Measurements from ENCODE around the gene OR4L1. TPM values are rescaled to one million over a fixed set of nuclear protein-coding genes. Genes with fewer than 3 reads are reported as not detected.

Gene OR4L1, protein sequence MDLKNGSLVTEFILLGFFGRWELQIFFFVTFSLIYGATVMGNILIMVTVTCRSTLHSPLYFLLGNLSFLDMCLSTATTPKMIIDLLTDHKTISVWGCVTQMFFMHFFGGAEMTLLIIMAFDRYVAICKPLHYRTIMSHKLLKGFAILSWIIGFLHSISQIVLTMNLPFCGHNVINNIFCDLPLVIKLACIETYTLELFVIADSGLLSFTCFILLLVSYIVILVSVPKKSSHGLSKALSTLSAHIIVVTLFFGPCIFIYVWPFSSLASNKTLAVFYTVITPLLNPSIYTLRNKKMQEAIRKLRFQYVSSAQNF
- not detected for total RNA-seq
- polyA plus RNA-seq = not detected

DNA sequence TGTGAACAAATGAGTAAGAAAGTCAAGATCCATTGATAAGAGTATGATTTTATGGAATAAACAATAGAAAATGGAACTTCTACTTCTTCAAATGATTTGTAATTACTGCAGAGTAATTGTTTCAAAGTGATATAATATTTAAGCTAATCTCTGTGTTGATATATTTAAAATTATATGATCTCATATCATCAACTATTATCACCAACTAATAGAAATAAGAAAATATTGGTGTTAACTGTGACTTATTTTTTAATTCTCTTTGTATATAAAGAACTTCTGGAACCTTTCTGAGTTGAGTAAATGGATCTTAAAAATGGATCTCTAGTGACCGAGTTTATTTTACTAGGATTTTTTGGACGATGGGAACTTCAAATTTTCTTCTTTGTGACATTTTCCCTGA is at the start of gene OR4L1:
TSS of gene OR4L1 (plus strand) at position 301 of the 400 bp plus-strand sequence. CDS start at position 301, 0 bp downstream.
- H3K36me3 ChIP-seq = no peaks in the 10 kb centered on the region
- intact Hi-C loops (cut with DNase I) = no loop called here

DNA sequence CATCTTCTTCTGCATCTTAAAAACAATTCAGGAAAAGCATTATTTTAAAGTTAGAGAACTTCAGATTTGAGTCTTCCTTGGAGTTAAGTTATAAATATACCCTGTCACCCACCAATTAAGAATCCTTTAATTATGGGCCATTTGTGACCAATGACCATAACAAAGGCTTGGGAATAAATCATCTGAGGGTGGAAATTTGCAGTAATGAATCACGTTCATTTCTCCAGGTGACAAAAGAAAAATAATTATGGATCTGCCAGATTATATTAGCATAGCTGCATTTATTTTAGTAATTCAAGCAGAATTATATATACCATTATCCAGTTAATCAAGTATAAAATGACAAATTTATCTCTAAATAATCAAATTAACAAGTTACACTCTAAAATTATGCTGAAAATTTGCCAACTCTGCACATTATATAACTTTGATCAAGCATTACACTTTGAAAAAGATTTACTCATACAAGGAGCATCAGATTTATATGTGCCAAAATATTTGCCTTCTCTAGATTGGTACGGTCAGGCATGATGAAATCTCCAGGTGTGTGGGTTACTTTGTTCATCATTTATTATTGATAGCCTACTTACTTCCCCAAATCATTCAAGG is 40.5 kb upstream of the OR4L1 start, which contains the start of gene OR4K14:
TSS of gene OR4K14 (minus strand) at position 51 of the 609 bp plus-strand sequence. CDS start 4,114 bp downstream, outside the sequence.
- H3K4me1 ChIP-seq = no peaks in the 10 kb centered on the region
- intact Hi-C loops (cut with DNase I) = no loop called here
- H3K9me3 ChIP-seq = no peaks in the 10 kb centered on the region
- H3K27ac ChIP-seq = no peak within 1 kb of the TSS
- H3K36me3 ChIP-seq = no peaks in the 10 kb centered on the region
- no peak for ATAC-seq
- H3K4me3 ChIP-seq = no peak within 1 kb of the TSS
- no peak for DNase-seq
- 46 to 60% methylated on average over 2 of the region's 2 CpGs for WGBS, 2 donors
- peak; percentile 9 for FAIRE-seq
- TF ChIP-seq, protein P1, sequence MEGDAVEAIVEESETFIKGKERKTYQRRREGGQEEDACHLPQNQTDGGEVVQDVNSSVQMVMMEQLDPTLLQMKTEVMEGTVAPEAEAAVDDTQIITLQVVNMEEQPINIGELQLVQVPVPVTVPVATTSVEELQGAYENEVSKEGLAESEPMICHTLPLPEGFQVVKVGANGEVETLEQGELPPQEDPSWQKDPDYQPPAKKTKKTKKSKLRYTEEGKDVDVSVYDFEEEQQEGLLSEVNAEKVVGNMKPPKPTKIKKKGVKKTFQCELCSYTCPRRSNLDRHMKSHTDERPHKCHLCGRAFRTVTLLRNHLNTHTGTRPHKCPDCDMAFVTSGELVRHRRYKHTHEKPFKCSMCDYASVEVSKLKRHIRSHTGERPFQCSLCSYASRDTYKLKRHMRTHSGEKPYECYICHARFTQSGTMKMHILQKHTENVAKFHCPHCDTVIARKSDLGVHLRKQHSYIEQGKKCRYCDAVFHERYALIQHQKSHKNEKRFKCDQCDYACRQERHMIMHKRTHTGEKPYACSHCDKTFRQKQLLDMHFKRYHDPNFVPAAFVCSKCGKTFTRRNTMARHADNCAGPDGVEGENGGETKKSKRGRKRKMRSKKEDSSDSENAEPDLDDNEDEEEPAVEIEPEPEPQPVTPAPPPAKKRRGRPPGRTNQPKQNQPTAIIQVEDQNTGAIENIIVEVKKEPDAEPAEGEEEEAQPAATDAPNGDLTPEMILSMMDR (IDR thresholded peaks at IDR 0.05) = no peak
- no peaks in the 10 kb centered on the region for H3K27me3 ChIP-seq

More for the DNA sequence above, at the start of gene OR4L1:
- FAIRE-seq = no peak
- Histone ChIP-seq H3K27ac (no peak within 1 kb of the TSS), H3K9me3 (no peaks in the 10 kb centered on the region), H3K4me3 (no peak within 1 kb of the TSS), H3K27me3 (no peaks in the 10 kb centered on the region), H3K4me1 (no peaks in the 10 kb centered on the region)
- TF ChIP-seq, protein P1 (IDR thresholded peaks at IDR 0.05) = no peak
- no peak for DNase-seq
- no peak for ATAC-seq
- WGBS, 2 donors = 32 to 58% methylated on average over 2 of the region's 2 CpGs

DNA sequence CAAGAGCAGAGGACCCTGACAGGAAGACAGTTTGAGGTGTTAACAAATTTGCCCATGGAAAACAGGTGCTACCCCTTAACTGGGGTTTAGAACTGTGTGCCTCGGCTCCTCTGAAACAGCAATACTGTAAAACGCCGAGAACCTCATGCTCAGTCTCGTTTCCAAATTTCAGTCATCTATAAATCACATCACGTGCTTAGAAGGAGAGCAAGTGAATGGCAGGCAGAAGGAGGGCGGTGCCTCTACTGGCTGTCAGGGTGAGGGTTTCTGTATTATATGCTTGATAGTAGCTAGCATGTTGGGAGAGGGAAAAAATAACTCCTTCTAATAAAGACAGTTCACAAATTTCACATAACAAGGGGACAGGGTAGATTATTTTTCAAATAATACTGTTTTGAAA is 28.8 kb upstream of the OR4L1 start:
- H3K4me1 ChIP-seq = no peaks in the 10 kb centered on the region
- 64% methylated on average over 6 of the region's 6 CpGs for WGBS, 2 donors
- no peaks in the 10 kb centered on the region for H3K27me3 ChIP-seq
- no peaks in the 10 kb centered on the region for H3K36me3 ChIP-seq
- DNase-seq (no peak), ATAC-seq (no peak), FAIRE-seq (no peak)
- H3K9me3 ChIP-seq = no peaks in the 10 kb centered on the region
- H3K27ac ChIP-seq = no peak overlapping the region
- TF ChIP-seq, protein P1 (IDR thresholded peaks at IDR 0.05) = no peak
- intact Hi-C loops (cut with DNase I) = no loop called here
- H3K4me3 ChIP-seq = no peak overlapping the region

DNA sequence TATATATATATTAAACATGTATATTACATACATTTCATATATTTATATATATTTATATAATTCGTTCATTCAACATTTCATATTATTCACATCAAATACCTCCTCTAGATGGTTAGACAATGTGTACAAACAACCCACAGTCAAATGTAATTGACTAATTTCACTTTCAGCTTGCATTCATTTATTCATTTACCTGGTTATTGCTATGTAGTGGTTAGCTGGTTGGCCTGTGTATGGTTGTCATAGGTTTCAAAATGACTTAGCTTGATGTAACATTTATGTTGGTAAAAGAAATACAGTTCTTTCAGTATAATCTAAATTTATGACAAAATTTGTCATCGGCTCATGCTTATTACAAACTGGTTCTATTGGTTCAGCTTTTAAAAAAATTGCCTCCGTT is 24.4 kb upstream of the OR4L1 start:
- FAIRE-seq (no peak), DNase-seq (no peak), ATAC-seq (no peak)
- Histone ChIP-seq H3K4me1 (no peaks in the 10 kb centered on the region), H3K27ac (no peak overlapping the region), H3K27me3 (no peaks in the 10 kb centered on the region), H3K36me3 (no peaks in the 10 kb centered on the region), H3K9me3 (no peaks in the 10 kb centered on the region), H3K4me3 (no peak overlapping the region)
- intact Hi-C loops (cut with DNase I) = no loop called here
- WGBS, 2 donors = 46 to 57% methylated on average over 3 of the region's 3 CpGs
- TF ChIP-seq, protein P1 (IDR thresholded peaks at IDR 0.05) = no peak

DNA sequence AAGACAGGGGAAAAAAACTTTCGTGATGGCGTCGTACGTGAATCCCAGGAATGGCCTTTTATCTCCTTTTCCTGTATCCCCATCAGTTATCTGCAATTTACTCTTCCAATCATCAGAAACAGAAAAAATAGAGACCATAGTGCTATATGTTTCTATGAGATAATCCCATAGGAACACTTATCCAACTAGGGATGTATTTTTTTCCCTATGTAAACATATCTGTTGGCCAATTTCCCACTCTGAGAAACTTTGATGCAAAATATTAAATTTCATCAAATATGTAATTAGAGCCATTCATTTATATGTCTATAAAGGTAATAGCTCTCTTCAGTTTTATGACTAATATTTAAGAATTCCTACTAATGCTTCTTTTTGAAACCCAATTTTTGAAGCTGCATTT is 23.9 kb upstream of the OR4L1 start, which contains the start of gene OR4K13:
TSS of gene OR4K13 (minus strand) at position 101 of the 400 bp plus-strand sequence. CDS start 1,280 bp downstream, outside the sequence.
- FAIRE-seq (no peak), DNase-seq (no peak), ATAC-seq (no peak)
- intact Hi-C loops (cut with DNase I) = no loop called here
- H3K27ac ChIP-seq = no peak within 1 kb of the TSS
- no peaks in the 10 kb centered on the region for H3K4me1 ChIP-seq
- H3K36me3 ChIP-seq = no peaks in the 10 kb centered on the region
- H3K27me3 ChIP-seq = no peaks in the 10 kb centered on the region
- 69 to 80% methylated on average over 4 of the region's 4 CpGs for WGBS, 2 donors
- TF ChIP-seq, protein P1 (IDR thresholded peaks at IDR 0.05) = no peak
- no peak within 1 kb of the TSS for H3K4me3 ChIP-seq
- no peaks in the 10 kb centered on the region for H3K9me3 ChIP-seq
